GM21360 (cell line): Measurements from ENCODE around the gene ABI1.
"Not testable (repeated sequence)": the region's sequence is repeated elsewhere in the genome, so short reads cannot be mapped to it uniquely, and the experiment has no call there.

ENCODE experiments used
- ATAC-seq: cut with Tn5 transposase; IDR thresholded peaks from one replicate; pipeline ENCODE4 v1.9.1; 2021; ENCODE audit warnings: mild to moderate bottlenecking, moderate library complexity; ENCODE audit not compliant: unreplicated experiment

ABI1 gene

DNA sequence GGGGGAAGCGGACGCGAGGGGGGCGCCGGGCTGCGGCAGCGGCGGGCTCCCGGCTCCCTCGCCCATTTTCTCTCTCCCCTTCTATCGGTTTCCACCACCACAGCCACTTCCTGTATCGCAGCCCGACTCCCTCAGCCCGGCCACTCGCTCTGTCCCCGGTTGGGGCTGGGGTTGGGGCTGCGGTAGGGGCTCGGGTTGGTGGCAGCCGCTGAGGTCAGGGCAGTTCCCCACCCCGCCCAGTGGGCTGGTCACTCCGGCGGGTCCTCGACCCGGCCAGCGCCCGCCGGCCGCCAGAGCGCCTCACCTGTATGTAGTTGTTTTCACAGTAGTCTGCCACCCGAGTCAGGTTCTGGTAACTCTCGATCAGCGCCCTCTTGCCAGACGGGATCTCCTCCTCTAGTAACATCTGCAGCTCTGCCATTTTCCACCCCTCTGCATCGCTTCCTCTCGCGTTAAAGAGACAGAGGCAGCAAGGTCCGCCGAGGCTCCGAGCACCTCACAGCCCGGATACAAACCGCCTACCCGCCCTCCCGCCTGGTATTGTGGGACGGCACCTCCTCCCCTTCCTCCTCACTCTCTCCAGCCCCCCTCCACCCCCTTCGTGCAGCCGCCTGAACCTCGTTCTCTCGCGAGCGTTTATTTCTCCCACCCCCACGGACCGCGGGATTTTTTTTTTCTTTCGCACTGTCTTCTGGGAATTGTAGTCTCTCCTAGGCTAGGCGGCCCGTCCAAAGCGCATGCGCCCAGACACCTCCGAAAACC lies at the start of gene ABI1:
Gene ABI1, minus strand, starts transcription at position 516 of the 762 bp plus-strand sequence. Its CDS starts 95 bp downstream, at position 421.
- ATAC-seq: peak; percentile 68

- no peak for ATAC-seq
These were observed 49.0 kb upstream of the ABI1 start for GRCh38 chr10:26909753-26910152.

DNA sequence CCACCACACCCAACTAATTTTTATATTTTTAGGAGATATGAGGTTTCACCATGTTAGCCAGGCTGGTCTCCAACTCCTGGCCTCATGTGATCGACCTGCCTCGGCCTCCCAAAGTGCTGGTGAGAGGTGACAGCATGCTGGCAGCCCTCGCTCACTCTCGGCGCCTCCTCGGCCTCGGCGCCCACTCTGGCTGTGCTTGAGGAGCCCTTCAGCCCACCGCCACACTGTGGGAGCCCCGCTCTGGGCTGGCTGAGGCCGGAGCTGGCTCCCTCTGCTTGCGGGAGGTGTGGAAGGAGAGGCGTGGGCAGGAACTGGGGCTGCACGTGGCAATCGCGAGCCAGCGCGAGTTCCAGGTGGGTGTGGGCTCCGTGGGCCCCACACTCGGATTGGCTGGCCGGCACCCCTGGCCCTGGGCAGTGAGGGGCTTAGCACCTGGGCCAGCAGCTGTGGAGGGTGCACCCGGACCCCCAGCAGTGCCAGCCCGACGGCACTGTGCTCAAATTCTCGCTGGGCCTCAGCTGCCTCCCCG lies 44.6 kb upstream of the ABI1 start:
- not testable (repeated sequence) for ATAC-seq

GRCh38 chr10:26903431-26904217 lies 42.9 kb upstream of the ABI1 start:
- ATAC-seq: no peak

DNA sequence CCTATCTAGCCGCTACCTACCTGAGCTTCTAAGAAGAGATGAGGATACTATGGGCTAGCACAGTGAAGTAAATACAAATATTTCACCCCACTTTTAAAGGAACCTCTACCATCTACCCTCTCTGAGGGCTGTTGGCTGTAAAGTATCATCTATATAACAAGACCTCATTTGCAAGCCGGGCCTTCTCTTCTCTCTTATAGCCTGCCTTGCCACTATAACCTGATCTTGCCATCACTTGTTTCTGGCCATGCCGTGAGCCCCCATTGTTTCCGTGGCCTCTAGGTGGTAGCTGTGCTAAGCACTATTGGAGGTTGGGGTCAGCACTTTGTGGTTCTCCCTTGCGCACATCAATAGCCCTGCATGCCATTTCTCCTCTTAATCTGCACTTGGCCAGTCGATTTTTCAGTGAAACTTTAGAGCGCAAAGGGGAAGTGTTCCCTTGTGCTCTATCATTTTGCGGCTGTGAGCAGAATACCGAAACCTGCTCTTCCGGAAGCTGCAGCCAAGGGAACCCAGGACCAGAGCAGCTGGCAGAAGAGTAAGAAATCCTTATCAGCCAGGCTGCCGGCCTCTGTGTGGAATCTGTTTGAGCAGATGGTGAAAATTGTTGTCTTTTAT lies 31.7 kb upstream of the ABI1 start:
- not testable (repeated sequence) for ATAC-seq

DNA sequence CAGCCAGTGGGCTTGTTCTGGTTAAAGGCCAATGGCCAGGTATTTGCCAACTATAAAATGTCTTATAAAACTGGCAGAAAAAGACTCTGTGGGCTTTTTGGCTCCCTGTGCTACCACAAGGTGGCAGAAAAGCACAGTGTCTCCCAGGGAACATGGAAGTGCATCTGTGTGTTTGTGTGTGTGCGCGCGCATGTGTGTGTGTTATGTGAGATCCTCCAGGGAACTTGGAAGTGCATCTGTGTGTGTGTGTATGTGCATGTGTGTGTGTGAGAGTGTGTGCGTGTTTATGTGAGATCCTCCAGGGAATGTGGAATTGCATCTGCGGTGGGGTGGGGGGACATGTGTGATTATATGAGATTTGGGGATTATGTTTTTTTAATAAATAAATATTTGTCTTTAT lies 30.2 kb upstream of the ABI1 start:
- ATAC-seq: no peak

- ATAC-seq: no peak
These were observed 27.0 kb upstream of the ABI1 start for GRCh38 chr10:26887611-26888215.

GRCh38 chr10:26881600-26882331 lies 21.0 kb upstream of the ABI1 start:
- peak; percentile 71 for ATAC-seq

GRCh38 chr10:26879744-26880143 lies 19.0 kb upstream of the ABI1 start:
- no peak for ATAC-seq

- no peak for ATAC-seq
These were observed 10.0 kb upstream of the ABI1 start for GRCh38 chr10:26870766-26871165.

- no peak for ATAC-seq
These were observed 8.8 kb upstream of the ABI1 start for GRCh38 chr10:26869528-26869927.

DNA sequence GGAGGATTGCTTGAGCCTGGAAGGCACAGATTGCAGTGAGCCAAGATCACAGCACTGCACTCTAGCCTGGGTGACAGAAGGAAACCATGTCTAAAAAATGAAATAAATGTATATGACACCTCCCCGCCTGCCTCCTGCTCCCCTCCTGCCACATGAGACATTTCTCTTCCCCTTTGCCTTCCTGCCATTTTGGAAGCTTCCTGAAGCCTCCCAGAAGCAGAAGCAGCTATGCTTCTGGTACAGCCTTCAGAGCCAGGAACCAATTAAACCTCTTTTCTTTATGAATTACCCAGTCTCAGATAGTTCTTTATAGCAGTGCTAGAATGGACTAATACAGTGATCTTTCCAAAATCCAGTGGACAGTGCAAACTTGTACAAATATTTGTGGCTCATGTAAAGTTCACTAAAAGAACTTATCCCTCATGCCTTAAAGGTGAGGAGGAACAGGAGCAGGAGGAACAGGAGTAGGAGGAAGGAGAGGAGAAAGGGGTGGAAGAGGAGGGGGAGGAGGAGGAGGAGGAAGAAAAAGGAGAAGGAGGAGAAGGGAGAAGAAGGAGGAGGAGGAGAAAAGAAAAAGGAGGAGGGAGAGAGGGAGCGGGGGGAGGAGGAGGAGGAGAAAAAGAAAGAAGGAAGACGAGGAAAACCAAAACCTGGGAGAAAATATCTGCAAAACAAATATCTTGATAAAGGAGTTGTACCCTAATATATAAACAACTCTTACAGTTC lies 2.8 kb upstream of the ABI1 start:
- no peak for ATAC-seq

DNA sequence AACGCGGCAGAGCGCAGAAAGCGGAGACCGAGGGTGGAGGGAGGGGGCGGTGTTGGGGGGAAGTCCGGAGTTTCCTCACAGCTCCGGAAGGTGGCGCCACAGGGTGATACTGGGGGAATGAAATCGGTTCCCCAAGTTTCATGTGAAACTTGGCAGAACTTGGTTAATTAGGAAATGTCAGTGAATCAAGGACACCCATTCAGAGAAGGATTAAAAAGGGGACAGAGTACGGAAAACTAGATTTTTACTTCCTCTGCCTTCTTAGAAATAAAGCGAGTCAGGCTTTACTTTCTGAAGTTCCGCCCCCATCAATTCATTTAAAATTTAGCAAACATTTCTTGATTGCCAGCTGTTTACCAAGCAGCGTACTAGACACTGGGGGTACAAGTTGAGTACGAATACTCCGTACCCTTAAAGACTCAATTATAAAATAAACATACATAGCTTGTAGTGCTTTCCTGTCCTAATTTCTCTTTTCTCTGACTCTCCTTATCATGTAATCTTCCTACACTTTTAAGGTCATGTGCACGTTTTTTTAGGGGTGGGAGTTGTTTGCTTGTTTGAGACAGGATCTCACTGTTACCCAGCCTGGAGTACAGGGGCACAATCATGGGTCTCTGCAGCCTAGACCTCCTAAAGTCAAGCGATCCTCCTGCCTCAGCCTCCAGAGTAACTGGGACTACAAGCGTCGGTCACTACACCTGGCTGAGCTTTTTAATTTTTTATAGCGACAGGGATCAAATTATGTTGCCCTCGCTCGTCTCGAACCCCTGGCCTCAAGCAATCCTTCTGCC lies 644 bp upstream of the ABI1 start:
- no peak for ATAC-seq

DNA sequence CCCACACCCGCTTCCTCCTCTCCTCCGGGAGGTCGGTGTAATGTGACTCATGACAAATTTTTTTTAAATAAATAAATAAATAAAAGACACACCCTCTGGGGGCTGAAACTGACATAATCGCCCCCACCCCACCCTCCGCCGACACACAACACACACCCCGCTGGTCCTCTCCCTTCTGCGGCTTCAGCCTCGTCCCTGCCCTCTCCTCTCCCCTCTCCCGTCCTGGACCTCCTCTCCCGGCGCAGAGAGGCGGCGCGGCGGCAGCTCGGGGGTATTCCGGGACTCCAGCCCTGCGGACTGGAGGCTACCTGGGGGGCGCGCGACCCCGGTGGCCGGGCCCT lies 686 bp downstream of the ABI1 start:
- ATAC-seq: peak; percentile 5

DNA sequence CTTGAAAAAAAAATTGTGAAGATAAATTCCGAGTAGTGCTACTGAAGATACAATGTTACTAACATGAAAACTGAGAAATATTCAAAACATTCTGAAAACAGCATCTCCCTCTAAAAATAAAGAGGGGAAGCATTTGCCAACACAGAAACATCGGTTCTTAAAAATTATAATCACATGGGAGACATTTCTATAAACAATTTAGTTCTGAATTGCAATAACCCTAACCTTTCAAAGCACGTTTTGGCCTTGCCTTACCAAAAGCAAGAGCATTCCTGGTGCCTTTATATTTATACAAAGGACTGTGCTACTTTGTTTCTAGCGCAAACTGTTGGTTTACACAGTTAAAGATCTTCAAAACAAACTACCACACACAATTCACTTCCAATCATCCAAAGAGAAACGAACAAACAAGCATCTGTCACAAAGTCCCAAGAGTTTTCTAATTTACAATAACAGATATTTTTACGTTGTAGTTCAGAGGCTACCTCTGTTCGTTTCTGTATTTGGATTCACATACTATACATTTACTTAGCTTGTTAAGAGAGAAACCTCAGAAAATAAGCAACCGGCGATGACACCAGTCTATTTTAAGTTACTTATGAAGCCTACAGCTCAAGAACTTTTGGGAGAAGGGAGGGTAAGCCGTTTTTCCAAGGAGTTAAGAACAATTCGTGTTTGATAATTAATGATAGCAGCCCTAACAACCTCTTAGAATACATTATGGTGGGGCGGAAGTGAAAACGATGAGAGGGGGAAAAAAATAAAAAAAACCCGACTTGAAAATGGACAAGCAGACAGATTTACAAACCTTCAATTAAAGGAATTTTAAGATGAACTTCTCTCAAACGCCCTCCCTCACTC lies 1.3 kb downstream of the ABI1 start:
- ATAC-seq: no peak

- ATAC-seq: no peak
These were observed 2.1 kb downstream of the ABI1 start for GRCh38 chr10:26858707-26859034.

GRCh38 chr10:26857991-26858706 lies 2.6 kb downstream of the ABI1 start:
- ATAC-seq: peak; percentile 28

DNA sequence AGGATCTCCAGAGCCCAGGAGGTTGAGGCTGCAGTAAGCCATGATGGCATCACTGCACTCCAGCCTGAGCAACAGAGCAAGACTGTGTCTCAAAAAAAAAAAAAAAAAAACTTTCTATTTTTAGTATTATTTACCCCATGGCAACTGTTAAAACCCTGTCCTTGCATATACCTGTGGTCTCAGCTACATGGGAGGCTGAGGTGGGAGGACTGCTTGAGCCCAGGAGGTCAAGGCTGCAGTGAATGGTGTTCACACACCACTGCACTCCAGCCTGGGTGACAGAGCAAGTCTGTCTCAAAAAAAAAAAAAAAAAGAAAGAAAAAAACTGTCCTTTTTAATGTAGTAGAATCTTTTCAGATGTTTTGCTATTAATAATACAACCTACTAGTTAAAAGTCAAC lies 3.2 kb downstream of the ABI1 start:
- ATAC-seq: peak; percentile 3
